Activated T-helper 2 cell treated with anti-CD3 and anti-CD28 coated beads, Interferon-gamma antibody, Interleukin-2, Interleukin-4, amounts not matched to agents 10 μg/mL and 5 μg/mL and 100 μg/mL, durations not matched to agents 14 hours and 24 hours and 36 hours (primary cell): ENCODE data around the gene DDAH1. TPM values are rescaled to one million over a fixed set of nuclear protein-coding genes. Genes with fewer than 3 reads are reported as not detected.
A peak's percentile ranks its signal among the peaks of the same experiment; 100 is the strongest.

ENCODE experiments used
- DNase-seq: peaks from one replicate; pipeline ENCODE4 v3.0.0; 2021; ENCODE audit warnings: low spot score
- H3K27ac Mint-ChIP-seq: one replicate; pipeline ENCODE4 v1.8.0; 2021; ENCODE audit warnings: mixed read lengths
- H3K27me3 Mint-ChIP-seq: one replicate; pipeline ENCODE4 v1.8.0; 2021; ENCODE audit warnings: low read depth, mixed read lengths
- H3K36me3 Mint-ChIP-seq: one replicate; pipeline ENCODE4 v1.8.0; 2021; ENCODE audit warnings: low read depth, mixed read lengths
- H3K4me1 Mint-ChIP-seq: one replicate; pipeline ENCODE4 v1.8.0; 2021; ENCODE audit warnings: low read depth, mixed read lengths
- H3K4me3 Mint-ChIP-seq: one replicate; pipeline ENCODE4 v1.8.0; 2021; ENCODE audit warnings: low read depth, mild to moderate bottlenecking, moderate library complexity, mixed read lengths
- H3K9me3 Mint-ChIP-seq: one replicate; pipeline ENCODE4 v1.8.0; 2021; ENCODE audit warnings: mixed read lengths
- intact Hi-C: fragments of 100-400 bp; cut with micrococcal nuclease; formaldehyde crosslinking; loops from one replicate; pipeline ENCODE4 v1.15.1; 2023
- total RNA-seq: library from RNA; stranded (reverse); gene quantifications from 2 replicates; pipeline ENCODE4 v1.2.3, GENCODE V29; 2022

DDAH1 gene
- total RNA-seq, 1 donor from 2014 or later = not detected

- Mint-ChIP-seq H3K27ac (no peak overlapping the region), H3K4me1 (peaks cover 3% of the 10 kb centered on the region), H3K9me3 (no peaks in the 10 kb centered on the region), H3K36me3 (no peaks in the 10 kb centered on the region), H3K27me3 (peaks cover 71% of the 10 kb centered on the region), H3K4me3 (no peak overlapping the region)
- DNase-seq = no peak
- intact Hi-C loops = no loop called here
These were observed 158.7 kb downstream of the DDAH1 start for GRCh38 chr1:85306236-85306635.

GRCh38 chr1:85303440-85304162 lies 161.4 kb downstream of the DDAH1 start:
- DNase-seq = no peak
- peaks cover 67% of the 10 kb centered on the region for H3K27me3 Mint-ChIP-seq
- no peak overlapping the region for H3K4me3 Mint-ChIP-seq
- H3K36me3 Mint-ChIP-seq = no peaks in the 10 kb centered on the region
- intact Hi-C loops = no loop called here
- peaks cover 5% of the 10 kb centered on the region for H3K4me1 Mint-ChIP-seq
- no peak overlapping the region for H3K27ac Mint-ChIP-seq
- no peaks in the 10 kb centered on the region for H3K9me3 Mint-ChIP-seq

GRCh38 chr1:85300140-85300539 lies 164.8 kb downstream of the DDAH1 start:
- H3K4me1 Mint-ChIP-seq = peaks cover 22% of the 10 kb centered on the region
- peaks cover 61% of the 10 kb centered on the region for H3K27me3 Mint-ChIP-seq
- DNase-seq = no peak

GRCh38 chr1:85297855-85298629 lies 166.9 kb downstream of the DDAH1 start:
- Mint-ChIP-seq H3K36me3 (no peaks in the 10 kb centered on the region), H3K27me3 (peaks cover 64% of the 10 kb centered on the region), H3K27ac (peak overlapping the region; percentile 81), H3K4me1 (peaks cover 24% of the 10 kb centered on the region), H3K9me3 (no peaks in the 10 kb centered on the region), H3K4me3 (peak overlapping the region; percentile 49)
- peak; percentile 28 for DNase-seq
- intact Hi-C loops = loop anchor here (1.0 to 5.0 kb wide), 5 partner anchors 8 to 409 kb away; partner anchors contain the start of gene ZNHIT6

More at GRCh38 chr1:85300140-85300539, 164.8 kb downstream of the DDAH1 start:
- no peaks in the 10 kb centered on the region for H3K36me3 Mint-ChIP-seq
- no peak overlapping the region for H3K27ac Mint-ChIP-seq
- no peaks in the 10 kb centered on the region for H3K9me3 Mint-ChIP-seq
- intact Hi-C loops = no loop called here
- H3K4me3 Mint-ChIP-seq = no peak overlapping the region

- Mint-ChIP-seq H3K4me3 (no peak overlapping the region), H3K27me3 (peaks cover 66% of the 10 kb centered on the region), H3K27ac (peak overlapping the region; percentile 81), H3K4me1 (peaks cover 24% of the 10 kb centered on the region), H3K36me3 (no peaks in the 10 kb centered on the region), H3K9me3 (no peaks in the 10 kb centered on the region)
- intact Hi-C loops = loop anchor here (5.0 kb wide), 2 partner anchors 280 to 410 kb away; partner anchors contain the start of gene ZNHIT6
- no peak for DNase-seq
These were observed 167.5 kb downstream of the DDAH1 start for GRCh38 chr1:85297538-85297854.

- no peak for DNase-seq
- Mint-ChIP-seq H3K27me3 (peaks cover 63% of the 10 kb centered on the region), H3K27ac (no peak overlapping the region), H3K9me3 (no peaks in the 10 kb centered on the region), H3K4me3 (no peak overlapping the region), H3K4me1 (peaks cover 24% of the 10 kb centered on the region), H3K36me3 (no peaks in the 10 kb centered on the region)
- intact Hi-C loops = loop anchor here (5.0 kb wide), 2 partner anchors 280 to 410 kb away; partner anchors contain the start of gene ZNHIT6
These were observed 168.0 kb downstream of the DDAH1 start for GRCh38 chr1:85296980-85297379.

- DNase-seq = no peak
- intact Hi-C loops = loop anchor here (5.0 kb wide), 2 partner anchors 282 to 412 kb away; partner anchors contain the start of gene ZNHIT6
- Mint-ChIP-seq H3K4me1 (peaks cover 24% of the 10 kb centered on the region), H3K9me3 (no peaks in the 10 kb centered on the region), H3K27ac (no peak overlapping the region), H3K4me3 (no peak overlapping the region), H3K27me3 (peaks cover 62% of the 10 kb centered on the region), H3K36me3 (no peaks in the 10 kb centered on the region)
These were observed 169.3 kb downstream of the DDAH1 start for GRCh38 chr1:85295654-85296053.

- Mint-ChIP-seq H3K27ac (no peak overlapping the region), H3K27me3 (peaks cover 61% of the 10 kb centered on the region)
- intact Hi-C loops = loop anchor here (5.0 kb wide), 2 partner anchors 282 to 412 kb away; partner anchors contain the start of gene ZNHIT6
These were observed 169.9 kb downstream of the DDAH1 start for GRCh38 chr1:85295006-85295431.

GRCh38 chr1:85290826-85291225 lies 174.1 kb downstream of the DDAH1 start:
- Mint-ChIP-seq H3K27ac (no peak overlapping the region), H3K9me3 (no peaks in the 10 kb centered on the region), H3K27me3 (peaks cover 52% of the 10 kb centered on the region), H3K36me3 (no peaks in the 10 kb centered on the region), H3K4me3 (no peak overlapping the region), H3K4me1 (peaks cover 8% of the 10 kb centered on the region)
- intact Hi-C loops = loop anchor here (1.0 kb wide), 1 partner anchor 7 kb away; no protein-coding TSS in a partner anchor
- DNase-seq = no peak

More at GRCh38 chr1:85295006-85295431, 169.9 kb downstream of the DDAH1 start:
- no peak overlapping the region for H3K4me3 Mint-ChIP-seq
- H3K9me3 Mint-ChIP-seq = no peaks in the 10 kb centered on the region
- no peaks in the 10 kb centered on the region for H3K36me3 Mint-ChIP-seq
- H3K4me1 Mint-ChIP-seq = peaks cover 24% of the 10 kb centered on the region
- no peak for DNase-seq

GRCh38 chr1:85289848-85290335 lies 175.1 kb downstream of the DDAH1 start:
- Mint-ChIP-seq H3K36me3 (no peaks in the 10 kb centered on the region), H3K27ac (no peak overlapping the region), H3K4me1 (peaks cover 7% of the 10 kb centered on the region), H3K4me3 (no peak overlapping the region), H3K27me3 (peaks cover 47% of the 10 kb centered on the region), H3K9me3 (no peaks in the 10 kb centered on the region)
- intact Hi-C loops = loop anchor here (1.0 kb wide), 1 partner anchor 8 kb away; no protein-coding TSS in a partner anchor
- DNase-seq = no peak

GRCh38 chr1:85289207-85289847 lies 175.6 kb downstream of the DDAH1 start:
- H3K36me3 Mint-ChIP-seq = no peaks in the 10 kb centered on the region
- DNase-seq = no peak
- H3K9me3 Mint-ChIP-seq = no peaks in the 10 kb centered on the region
- peaks cover 6% of the 10 kb centered on the region for H3K4me1 Mint-ChIP-seq
- peaks cover 41% of the 10 kb centered on the region for H3K27me3 Mint-ChIP-seq
- H3K4me3 Mint-ChIP-seq = no peak overlapping the region
- H3K27ac Mint-ChIP-seq = no peak overlapping the region
- intact Hi-C loops = no loop called here

- DNase-seq = no peak
- peaks cover 6% of the 10 kb centered on the region for H3K4me1 Mint-ChIP-seq
- no peak overlapping the region for H3K4me3 Mint-ChIP-seq
- H3K36me3 Mint-ChIP-seq = no peaks in the 10 kb centered on the region
- intact Hi-C loops = no loop called here
- no peak overlapping the region for H3K27ac Mint-ChIP-seq
- H3K27me3 Mint-ChIP-seq = peaks cover 35% of the 10 kb centered on the region
- no peaks in the 10 kb centered on the region for H3K9me3 Mint-ChIP-seq
These were observed 180.8 kb downstream of the DDAH1 start for GRCh38 chr1:85284202-85284601.
